Measurements from ENCODE around the gene PSD4. TPM values are rescaled to one million over a fixed set of nuclear protein-coding genes. Genes with fewer than 3 reads are reported as not detected.

The PSD4 gene
- total RNA-seq, 2 donors from 2014 or later = 5.2 to 13.3 TPM

DNA sequence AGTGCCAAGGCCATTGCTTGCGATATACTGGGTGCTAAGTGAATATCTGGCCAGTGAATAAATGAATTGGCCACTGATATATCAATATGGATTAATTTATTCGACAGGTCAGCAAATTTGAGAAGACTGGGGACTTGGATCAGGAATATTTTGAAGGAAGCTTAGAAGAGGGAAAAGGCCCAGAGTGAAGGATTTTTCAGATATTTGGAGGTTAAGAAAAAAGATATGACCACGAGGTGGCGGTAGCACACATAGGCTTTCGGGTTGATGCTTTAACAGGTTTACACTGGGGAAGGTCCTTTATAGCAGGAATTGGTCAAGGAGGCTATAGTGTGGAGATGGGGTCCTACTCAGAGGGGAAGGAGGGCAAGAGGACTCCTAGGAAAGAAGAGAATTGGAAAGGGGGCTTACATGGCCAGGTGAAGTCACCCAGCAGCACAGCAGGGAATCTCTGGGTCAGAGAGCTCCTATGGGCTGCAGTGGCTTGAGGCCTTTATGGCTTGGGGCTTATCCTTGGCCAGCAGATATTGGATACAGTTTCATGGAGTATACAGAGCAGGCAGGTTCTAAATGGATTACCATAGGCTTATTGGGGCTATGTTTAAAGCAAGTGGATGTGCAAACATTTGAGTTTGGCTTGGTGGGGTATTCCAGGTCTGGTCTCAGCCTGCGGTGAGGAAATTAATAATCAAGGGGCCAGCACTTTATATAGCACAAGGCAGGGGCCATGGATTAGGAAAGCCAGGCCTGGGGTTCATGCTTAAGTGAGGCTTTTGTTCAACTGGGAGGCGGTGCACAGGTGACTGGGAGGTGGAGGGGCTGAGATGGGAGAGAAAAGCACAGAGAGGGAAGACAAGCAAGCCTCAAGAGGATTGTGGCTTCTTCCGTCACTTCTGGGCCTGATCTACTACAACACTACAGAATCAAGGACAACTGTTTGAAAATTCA lies 36.7 kb upstream of the PSD4 start:
- TF ChIP-seq CTCF (conservative IDR thresholded peaks at IDR 0.05) = peak; percentile 82
- H3K9me3 ChIP-seq (ENCODE audit: control insufficient read depth, low read length) = no peaks in the 10 kb centered on the region
- H3K27ac Mint-ChIP-seq = no peak overlapping the region

GRCh38 chr2:113137827-113138226 lies 35.9 kb upstream of the PSD4 start:
- TF ChIP-seq CTCF (conservative IDR thresholded peaks at IDR 0.05) = no peak
- H3K9me3 Mint-ChIP-seq = no peaks in the 10 kb centered on the region

More for the DNA sequence above, 36.7 kb upstream of the PSD4 start:
- no peaks in the 10 kb centered on the region for H3K4me1 ChIP-seq (ENCODE audit: control insufficient read depth, insufficient read depth, low read length)
- H3K4me1 Mint-ChIP-seq = peaks cover 2% of the 10 kb centered on the region
- no peak overlapping the region for H3K27ac ChIP-seq (ENCODE audit: low read depth, low read length)
- H3K9ac ChIP-seq (ENCODE audit: extremely low read depth, low read length, poor library complexity, severe bottlenecking) = no peak overlapping the region
- no peaks in the 10 kb centered on the region for H3K9me3 Mint-ChIP-seq
- H3K4me3 ChIP-seq (ENCODE audit: low read length) = no peak overlapping the region
- peaks cover 5% of the 10 kb centered on the region for H3K27me3 Mint-ChIP-seq (ENCODE audit: insufficient read depth)
- no peak overlapping the region for H3K4me3 Mint-ChIP-seq
- 30 to 51% methylated on average over 6 to 8 of the region's 8 CpGs for WGBS, 2 experiments (ENCODE audit: insufficient coverage in 1 of 2, insufficient read length in 1 of 2)
- peak; percentile 74 for DNase-seq
- H3K36me3 Mint-ChIP-seq (ENCODE audit: low read depth) = no peaks in the 10 kb centered on the region
- H3K27me3 ChIP-seq (ENCODE audit: control insufficient read depth, insufficient read depth, low read length, poor library complexity, severe bottlenecking) = no peaks in the 10 kb centered on the region
- H3K36me3 ChIP-seq (ENCODE audit: control insufficient read depth, insufficient read depth, low read length) = no peaks in the 10 kb centered on the region

GRCh38 chr2:113138428-113139322 lies 35.1 kb upstream of the PSD4 start:
- peak; percentile 87 for TF ChIP-seq CTCF (conservative IDR thresholded peaks at IDR 0.05)
- Histone ChIP-seq H3K9me3 (ENCODE audit: control insufficient read depth, low read length) (no peaks in the 10 kb centered on the region), H3K27me3 (ENCODE audit: control insufficient read depth, insufficient read depth, low read length, poor library complexity, severe bottlenecking) (no peaks in the 10 kb centered on the region), H3K4me3 (ENCODE audit: low read length) (no peak overlapping the region), H3K4me1 (ENCODE audit: control insufficient read depth, insufficient read depth, low read length) (no peaks in the 10 kb centered on the region), H3K36me3 (ENCODE audit: control insufficient read depth, insufficient read depth, low read length) (no peaks in the 10 kb centered on the region), H3K9ac (ENCODE audit: extremely low read depth, low read length, poor library complexity, severe bottlenecking) (no peak overlapping the region), H3K27ac (ENCODE audit: low read depth, low read length) (no peak overlapping the region)
- peak; percentile 74 for DNase-seq
- Mint-ChIP-seq H3K27me3 (ENCODE audit: insufficient read depth) (peaks cover 3% of the 10 kb centered on the region), H3K36me3 (ENCODE audit: low read depth) (no peaks in the 10 kb centered on the region), H3K4me1 (peaks cover 2% of the 10 kb centered on the region), H3K4me3 (no peak overlapping the region), H3K9me3 (no peaks in the 10 kb centered on the region), H3K27ac (no peak overlapping the region)
- 10 to 63% methylated on average over 1 to 13 of the region's 13 CpGs for WGBS, 2 experiments (ENCODE audit: insufficient coverage in 1 of 2, insufficient read length in 1 of 2)

More at GRCh38 chr2:113137827-113138226, 35.9 kb upstream of the PSD4 start:
- H3K4me1 ChIP-seq (ENCODE audit: control insufficient read depth, insufficient read depth, low read length) = no peaks in the 10 kb centered on the region
- no peaks in the 10 kb centered on the region for H3K9me3 ChIP-seq (ENCODE audit: control insufficient read depth, low read length)
- Mint-ChIP-seq H3K27ac (no peak overlapping the region), H3K4me1 (peaks cover 2% of the 10 kb centered on the region), H3K36me3 (ENCODE audit: low read depth) (no peaks in the 10 kb centered on the region), H3K4me3 (no peak overlapping the region), H3K27me3 (ENCODE audit: insufficient read depth) (peaks cover 5% of the 10 kb centered on the region)
- WGBS, 2 experiments (ENCODE audit: insufficient coverage in 1 of 2, insufficient read length in 1 of 2) = 100% methylated on average over 1 of the region's 1 CpG; no CpG with 5 or more reads in 1 of the 2 experiments
- no peaks in the 10 kb centered on the region for H3K27me3 ChIP-seq (ENCODE audit: control insufficient read depth, insufficient read depth, low read length, poor library complexity, severe bottlenecking)
- H3K4me3 ChIP-seq (ENCODE audit: low read length) = no peak overlapping the region
- no peak overlapping the region for H3K9ac ChIP-seq (ENCODE audit: extremely low read depth, low read length, poor library complexity, severe bottlenecking)
- no peak for DNase-seq
- H3K36me3 ChIP-seq (ENCODE audit: control insufficient read depth, insufficient read depth, low read length) = no peaks in the 10 kb centered on the region
- H3K27ac ChIP-seq (ENCODE audit: low read depth, low read length) = no peak overlapping the region
